GM23248 (cell line): ENCODE data around the gene LHX3. TPM values are rescaled to one million over a fixed set of nuclear protein-coding genes. Genes with fewer than 3 reads are reported as not detected.

Experiments used
- DNase-seq: peaks from one replicate; pipeline ENCODE4 v3.0.0-alpha.2; 2015
- H2AFZ ChIP-seq: fragments of 200-600 bp; sonication (generic); 2 replicates; pipeline ENCODE4 v1.6.1; 2016; ENCODE audit warnings: antibody characterized with exemption
- H3F3A ChIP-seq: fragments of 200-600 bp; sonication (generic); 2 replicates; pipeline ENCODE4 v1.6.1; 2016; ENCODE audit warnings: mild to moderate bottlenecking, antibody characterized with exemption, mixed run types; ENCODE audit not compliant: insufficient read depth
- H3K27ac ChIP-seq: fragments of 200-600 bp; sonication (generic); 2 replicates; pipeline ENCODE4 v1.5.1; 2016; ENCODE audit warnings: mild to moderate bottlenecking
- H3K27me3 ChIP-seq: fragments of 200-600 bp; sonication (generic); replicated peaks from 2 replicates; pipeline ENCODE4 v1.6.1; 2016; ENCODE audit warnings: mild to moderate bottlenecking; ENCODE audit not compliant: insufficient read depth
- H3K36me3 ChIP-seq: fragments of 200-600 bp; sonication (generic); 2 replicates; pipeline ENCODE4 v1.6.1; 2016; ENCODE audit warnings: low read depth, mild to moderate bottlenecking
- H3K4me1 ChIP-seq: fragments of 200-600 bp; sonication (generic); 2 replicates; pipeline ENCODE4 v1.6.1; 2016; ENCODE audit warnings: mild to moderate bottlenecking; ENCODE audit not compliant: insufficient read depth
- H3K4me2 ChIP-seq: fragments of 200-600 bp; sonication (generic); one replicate; pipeline ENCODE4 v1.6.1; 2016; ENCODE audit warnings: mild to moderate bottlenecking; ENCODE audit not compliant: unreplicated experiment
- H3K4me3 ChIP-seq: fragments of 200-600 bp; sonication (generic); 2 replicates; pipeline ENCODE4 v1.5.1; 2016; ENCODE audit warnings: mild to moderate bottlenecking
- H3K79me2 ChIP-seq: fragments of 200-600 bp; sonication (generic); 2 replicates; pipeline ENCODE4 v1.6.1; 2016; ENCODE audit warnings: mild to moderate bottlenecking; ENCODE audit not compliant: insufficient read depth
- H3K9ac ChIP-seq: fragments of 200-600 bp; sonication (generic); 2 replicates; pipeline ENCODE4 v1.6.1; 2016; ENCODE audit warnings: mild to moderate bottlenecking
- H3K9me2 ChIP-seq: fragments of 200-600 bp; sonication (generic); 2 replicates; pipeline ENCODE4 v1.6.1; 2016; ENCODE audit warnings: mixed run types, mild to moderate bottlenecking, moderate library complexity; ENCODE audit not compliant: insufficient read depth
- H3K9me3 ChIP-seq: fragments of 200-600 bp; sonication (generic); one replicate; pipeline ENCODE4 v1.6.1; 2017; ENCODE audit warnings: low read depth
- H4K20me1 ChIP-seq: fragments of 200-600 bp; sonication (generic); 2 replicates; pipeline ENCODE4 v1.6.0; 2016; ENCODE audit not compliant: insufficient read depth
- EZH2 ChIP-seq: fragments of 200-600 bp; sonication (generic); IDR thresholded peaks from 2 replicates; pipeline ENCODE4 v1.6.1; 2018; ENCODE audit warnings: antibody characterized with exemption, mild to moderate bottlenecking; ENCODE audit not compliant: insufficient read depth, poor library complexity, severe bottlenecking
- EZH2phosphoT487 ChIP-seq: fragments of 200-600 bp; sonication (generic); IDR thresholded peaks from 2 replicates; pipeline ENCODE4 v1.6.1; 2018; ENCODE audit warnings: antibody characterized with exemption, moderate library complexity, mild to moderate bottlenecking, low read depth; ENCODE audit not compliant: insufficient read depth
- WGBS, 2 experiments: methylation state at CpG; one replicate each; pipeline ENCODE4 v1.1.6; 2015 to 2017; ENCODE audit warnings: low lambda C conversion rate in 2 of 2, low coverage in 1 of 2; ENCODE audit errors: missing lambda C conversion rate in 2 of 2; 5-methylcytosine and 5-hydroxymethylcytosine counted together
- in situ Hi-C: fragments of 300-500 bp; cut with MboI; formaldehyde crosslinking; loops from 2 replicates; pipeline ENCODE4 v1.15.0; 2020
- polyA plus RNA-seq: library from polyadenylated mRNA; unstranded; fragments of >200 nt; fragmentation: Nextera tagmentation; extraction: Ambion mirVana; gene quantifications from 2 replicates; pipeline ENCODE4 v1.2.1, GENCODE V29; 2016
- total RNA-seq: library from RNA; depleted of rRNA; stranded (reverse); fragments of >200 nt; shearing (Covaris generic); gene quantifications from 2 replicates; pipeline ENCODE4 v1.2.3, GENCODE V29; 2014

Gene LHX3
- total and polyA plus RNA-seq, 2 experiments from 2014 or later: not detected

DNA sequence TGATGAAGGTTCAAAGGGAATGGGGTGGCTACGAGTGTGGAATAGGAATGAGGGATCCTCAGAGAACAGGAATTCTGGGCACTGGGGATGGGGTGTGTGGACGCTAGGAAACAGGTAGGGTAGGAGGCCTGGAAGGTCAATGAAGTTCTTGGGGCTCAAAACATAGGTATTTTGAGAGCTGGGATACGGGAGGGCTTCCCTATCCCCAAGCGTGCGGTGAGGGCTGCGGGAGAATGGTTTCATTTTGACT lies 40.0 kb upstream of the LHX3 start:
- peak overlapping the region; percentile 96 for H3K4me3 ChIP-seq
- H3K79me2 ChIP-seq: peaks cover 49% of the 10 kb centered on the region
- no peaks in the 10 kb centered on the region for H3F3A ChIP-seq
- H2AFZ ChIP-seq: peak overlapping the region; percentile 77
- H3K27ac ChIP-seq: no peak overlapping the region
- H3K4me2 ChIP-seq: peak overlapping the region; percentile 96
- DNase-seq: no peak
- no peaks in the 10 kb centered on the region for H4K20me1 ChIP-seq
- H3K9ac ChIP-seq: peak overlapping the region; percentile 77
- H3K36me3 ChIP-seq: no peaks in the 10 kb centered on the region
- 2 to 3% methylated on average over 6 of the region's 6 CpGs for WGBS, 2 experiments
- peaks cover 11% of the 10 kb centered on the region for H3K4me1 ChIP-seq
- in situ Hi-C loops: no loop called here
- H3K9me3 ChIP-seq: no peaks in the 10 kb centered on the region
- peaks cover 12% of the 10 kb centered on the region for H3K27me3 ChIP-seq
- TF ChIP-seq EZH2phosphoT487: no peak
- TF ChIP-seq EZH2: no peak
- H3K9me2 ChIP-seq: no peaks in the 10 kb centered on the region

DNA sequence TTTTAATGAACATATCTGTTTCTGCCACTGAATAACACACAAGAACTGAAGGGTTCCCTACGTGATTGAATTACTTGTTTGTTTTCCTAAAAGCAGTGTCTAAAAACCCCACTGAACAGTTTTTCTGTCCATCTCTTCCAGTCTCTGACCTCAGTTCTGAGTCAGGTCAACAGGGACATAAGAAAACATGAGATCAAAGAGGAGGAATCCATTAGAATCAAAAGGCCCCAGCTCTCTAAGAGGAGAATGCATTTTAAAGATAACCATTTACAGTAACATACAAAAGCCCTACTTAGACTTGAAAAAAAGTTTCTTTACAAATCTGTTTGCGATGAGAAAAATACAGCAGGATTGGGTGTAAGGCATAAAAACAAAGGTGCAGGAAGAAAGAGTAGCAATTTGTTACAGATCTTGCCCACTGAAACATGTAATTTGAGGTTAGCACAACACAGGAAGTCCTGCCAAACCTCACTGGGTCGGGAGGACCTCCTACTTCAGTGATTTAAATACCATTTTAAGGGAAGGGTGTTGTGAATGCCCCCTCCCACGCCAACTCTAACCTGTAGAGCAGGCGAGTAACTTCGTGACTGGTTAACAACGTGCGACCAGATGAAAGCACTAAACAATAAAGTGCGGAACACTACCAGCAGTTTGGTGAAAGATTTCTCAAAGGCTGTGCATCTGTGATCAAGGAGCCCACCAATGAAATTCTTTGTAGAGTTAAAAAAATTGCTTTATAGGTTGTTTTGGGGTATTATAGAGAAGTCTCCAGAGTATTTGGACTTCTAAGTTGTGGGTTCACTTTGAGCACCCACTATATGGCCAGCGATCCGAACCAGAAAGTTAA lies 39.4 kb upstream of the LHX3 start:
- Histone ChIP-seq H3K9ac (peak overlapping the region; percentile 77), H3F3A (no peaks in the 10 kb centered on the region), H3K4me1 (peaks cover 11% of the 10 kb centered on the region), H2AFZ (no peak overlapping the region), H3K27ac (no peak overlapping the region), H3K9me2 (no peaks in the 10 kb centered on the region), H4K20me1 (no peaks in the 10 kb centered on the region), H3K4me3 (peak overlapping the region; percentile 96), H3K27me3 (peaks cover 12% of the 10 kb centered on the region), H3K9me3 (no peaks in the 10 kb centered on the region), H3K36me3 (no peaks in the 10 kb centered on the region), H3K4me2 (peak overlapping the region; percentile 96), H3K79me2 (peaks cover 49% of the 10 kb centered on the region)
- in situ Hi-C loops: no loop called here
- TF ChIP-seq EZH2 (no peak), EZH2phosphoT487 (no peak)
- no peak for DNase-seq
- WGBS, 2 experiments: 31 to 35% methylated on average over 11 of the region's 11 CpGs

DNA sequence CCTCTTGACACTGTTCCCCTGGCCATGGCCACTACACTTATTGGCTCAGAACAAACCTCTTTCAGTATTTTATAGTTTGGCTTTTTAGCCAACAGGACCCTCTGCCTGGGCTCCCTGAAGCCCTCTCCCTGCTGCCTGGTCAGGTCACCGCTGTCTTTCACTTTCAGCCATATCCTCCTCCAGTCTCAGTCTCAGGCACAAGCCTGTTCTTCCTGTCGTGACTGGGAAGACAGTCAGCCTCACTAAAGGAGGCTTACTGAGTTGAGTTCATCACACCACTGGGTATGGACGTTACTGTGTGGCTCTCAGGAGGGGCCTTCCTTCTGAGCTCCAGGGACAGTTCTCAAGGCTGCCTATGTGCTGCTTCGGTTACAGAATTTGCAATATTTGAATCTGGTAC lies 38.7 kb upstream of the LHX3 start:
- peaks cover 11% of the 10 kb centered on the region for H3K4me1 ChIP-seq
- TF ChIP-seq EZH2phosphoT487 (no peak), EZH2 (no peak)
- H3K27me3 ChIP-seq: peaks cover 12% of the 10 kb centered on the region
- in situ Hi-C loops: no loop called here
- DNase-seq: no peak
- no peak overlapping the region for H3K4me2 ChIP-seq
- no peaks in the 10 kb centered on the region for H3K9me3 ChIP-seq
- no peaks in the 10 kb centered on the region for H3K9me2 ChIP-seq
- no peak overlapping the region for H2AFZ ChIP-seq
- no peaks in the 10 kb centered on the region for H3K36me3 ChIP-seq
- peaks cover 49% of the 10 kb centered on the region for H3K79me2 ChIP-seq
- no peak overlapping the region for H3K9ac ChIP-seq
- H3K27ac ChIP-seq: no peak overlapping the region
- 83 to 91% methylated on average over 4 of the region's 4 CpGs for WGBS, 2 experiments
- H3K4me3 ChIP-seq: no peak overlapping the region
- H4K20me1 ChIP-seq: no peaks in the 10 kb centered on the region
- H3F3A ChIP-seq: no peaks in the 10 kb centered on the region

DNA sequence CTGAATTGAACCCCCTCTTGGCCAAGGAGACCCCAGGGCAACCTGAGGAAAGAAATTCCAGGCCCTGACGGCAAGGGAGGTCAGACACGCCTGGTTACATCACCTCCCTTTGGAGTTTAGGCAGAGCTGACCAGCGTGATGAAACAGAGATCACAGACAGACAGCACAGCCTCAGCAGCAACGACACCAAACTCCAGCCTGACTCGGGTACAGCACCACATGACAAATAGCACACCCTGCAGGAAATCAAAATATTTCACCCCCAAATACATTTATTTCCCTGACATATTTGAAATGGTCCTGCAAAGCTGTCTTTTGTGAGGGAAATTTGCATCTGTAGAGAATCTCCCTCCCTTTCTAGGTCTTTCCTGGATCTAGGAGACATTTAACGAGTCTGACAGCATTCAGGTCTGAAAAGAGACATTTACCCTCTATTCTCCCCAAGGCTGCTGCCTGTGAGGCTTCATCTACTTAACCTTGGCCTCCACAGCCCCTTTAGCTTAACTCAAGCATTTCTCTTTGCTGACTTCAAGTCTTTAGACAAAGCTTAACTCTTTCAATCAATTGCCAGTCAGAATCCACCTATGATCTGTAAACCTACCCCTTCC lies 38.1 kb upstream of the LHX3 start:
- DNase-seq: no peak
- no peak overlapping the region for H3K27ac ChIP-seq
- 52 to 56% methylated on average over 6 of the region's 6 CpGs for WGBS, 2 experiments
- H3K27me3 ChIP-seq: peaks cover 12% of the 10 kb centered on the region
- H4K20me1 ChIP-seq: no peaks in the 10 kb centered on the region
- H3K9ac ChIP-seq: no peak overlapping the region
- no peaks in the 10 kb centered on the region for H3F3A ChIP-seq
- peaks cover 11% of the 10 kb centered on the region for H3K4me1 ChIP-seq
- H2AFZ ChIP-seq: no peak overlapping the region
- in situ Hi-C loops: no loop called here
- H3K4me2 ChIP-seq: no peak overlapping the region
- H3K9me2 ChIP-seq: no peaks in the 10 kb centered on the region
- no peaks in the 10 kb centered on the region for H3K9me3 ChIP-seq
- TF ChIP-seq EZH2 (no peak), EZH2phosphoT487 (no peak)
- peaks cover 49% of the 10 kb centered on the region for H3K79me2 ChIP-seq
- no peak overlapping the region for H3K4me3 ChIP-seq
- H3K36me3 ChIP-seq: no peaks in the 10 kb centered on the region

DNA sequence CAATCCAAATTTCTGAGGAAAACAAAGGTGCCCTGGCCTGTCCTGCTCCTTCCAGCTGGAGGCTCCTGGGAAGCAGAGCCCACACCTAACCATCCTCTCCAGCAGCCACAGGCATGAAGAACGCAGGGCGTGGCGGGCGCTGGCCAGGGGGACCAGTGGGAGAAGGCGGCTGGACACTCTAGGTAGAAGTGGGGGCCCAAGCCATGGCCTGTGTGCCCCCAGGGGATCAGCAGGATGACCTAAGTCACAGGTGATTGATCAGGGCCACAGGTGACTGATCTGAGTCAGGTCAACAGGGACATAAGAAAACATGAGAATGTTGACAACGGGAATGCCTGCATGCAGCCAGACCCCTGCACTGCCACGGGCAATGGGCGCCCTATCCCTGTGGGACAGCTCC lies 37.3 kb upstream of the LHX3 start:
- in situ Hi-C loops: no loop called here
- H3K9ac ChIP-seq: no peak overlapping the region
- H3K9me2 ChIP-seq: no peaks in the 10 kb centered on the region
- H3K4me3 ChIP-seq: no peak overlapping the region
- WGBS, 2 experiments: 97 to 99% methylated on average over 8 of the region's 8 CpGs
- H3K4me1 ChIP-seq: peaks cover 11% of the 10 kb centered on the region
- no peaks in the 10 kb centered on the region for H3K36me3 ChIP-seq
- peaks cover 52% of the 10 kb centered on the region for H3K79me2 ChIP-seq
- TF ChIP-seq EZH2 (no peak), EZH2phosphoT487 (no peak)
- H4K20me1 ChIP-seq: no peaks in the 10 kb centered on the region
- no peaks in the 10 kb centered on the region for H3F3A ChIP-seq
- no peak overlapping the region for H2AFZ ChIP-seq
- H3K27me3 ChIP-seq: peaks cover 5% of the 10 kb centered on the region; the same call in 1 of the 2 replicates
- no peak overlapping the region for H3K27ac ChIP-seq
- no peak for DNase-seq
- H3K9me3 ChIP-seq: no peaks in the 10 kb centered on the region
- no peak overlapping the region for H3K4me2 ChIP-seq
